ENCODE results near the gene NEMP1. TPM values are rescaled to one million over a fixed set of nuclear protein-coding genes. Genes with fewer than 3 reads are reported as not detected.

The NEMP1 gene
- total RNA-seq, 1 experiment from 2014 or later, result 16.4 TPM

- Histone ChIP-seq H3K4me2 (ENCODE audit: low read length) (no peak overlapping the region), H3K9me3 (ENCODE audit: low read length) (no peaks in the 10 kb centered on the region), H3K4me3 (ENCODE audit: low read length) (no peak overlapping the region), H3K36me3 (ENCODE audit: low read depth, low read length) (no peaks in the 10 kb centered on the region), H3K79me2 (ENCODE audit: low read length) (no peaks in the 10 kb centered on the region), H3K9me2 (replicated peaks; ENCODE audit: low read length) (no peaks in the 10 kb centered on the region), H3K27me3 (ENCODE audit: low read length) (no peaks in the 10 kb centered on the region), H3K9ac (ENCODE audit: low read length) (no peak overlapping the region), H3K4me1 (ENCODE audit: insufficient read depth, low read length) (peaks cover 19% of the 10 kb centered on the region), H4K20me1 (ENCODE audit: low read length) (no peaks in the 10 kb centered on the region), H3F3A (ENCODE audit: low read length, unreplicated experiment) (no peaks in the 10 kb centered on the region), H2AFZ (ENCODE audit: low read length) (no peak overlapping the region), H3K27ac (ENCODE audit: low read length) (no peak overlapping the region)
- ChIA-PET CTCF (no interaction called here), POLR2A (ENCODE audit: unreplicated experiment) (interaction anchor here (0.6 kb wide), 1 partner anchor 79 kb away, joined by 7 read pairs; no protein-coding TSS in a partner anchor)
- intact Hi-C loops (cut with micrococcal nuclease), result no loop called here
- ATAC-seq (no peak), DNase-seq (no peak)
- TF ChIP-seq EZH2phosphoT487 (IDR thresholded peaks at IDR 0.05; ENCODE audit: borderline replicate concordance, low read length) (no peak), EZH2 (IDR thresholded peaks at IDR 0.05; ENCODE audit: low read length, unreplicated experiment) (no peak), CTCF (conservative IDR thresholded peaks at IDR 0.05; ENCODE audit: low read depth, low read length) (no peak)
- BruUV-seq (replicated peaks), result no TSS peak
Observed at GRCh38 chr12:57097554-57097835, 18.9 kb upstream of the NEMP1 start.

GRCh38 chr12:57096748-57097553, 18.4 kb upstream of the NEMP1 start:
- H3K27ac ChIP-seq (ENCODE audit: low read length), result no peak overlapping the region

More at GRCh38 chr12:57096748-57097553, 18.4 kb upstream of the NEMP1 start:
- DNase-seq, result no peak
- no peaks in the 10 kb centered on the region for H3K79me2 ChIP-seq (ENCODE audit: low read length)
- H4K20me1 ChIP-seq (ENCODE audit: low read length), result no peaks in the 10 kb centered on the region
- H3K4me1 ChIP-seq (ENCODE audit: insufficient read depth, low read length), result peaks cover 16% of the 10 kb centered on the region
- no peak overlapping the region for H3K4me2 ChIP-seq (ENCODE audit: low read length)
- TF ChIP-seq EZH2 (IDR thresholded peaks at IDR 0.05; ENCODE audit: low read length, unreplicated experiment) (no peak), CTCF (conservative IDR thresholded peaks at IDR 0.05; ENCODE audit: low read depth, low read length) (no peak), EZH2phosphoT487 (IDR thresholded peaks at IDR 0.05; ENCODE audit: borderline replicate concordance, low read length) (no peak)
- H3K9me3 ChIP-seq (ENCODE audit: low read length), result no peaks in the 10 kb centered on the region
- no peaks in the 10 kb centered on the region for H3K36me3 ChIP-seq (ENCODE audit: low read depth, low read length)
- intact Hi-C loops (cut with micrococcal nuclease), result no loop called here
- no peaks in the 10 kb centered on the region for H3F3A ChIP-seq (ENCODE audit: low read length, unreplicated experiment)
- ATAC-seq, result no peak; the same call in 1 of the 2 replicates
- H2AFZ ChIP-seq (ENCODE audit: low read length), result no peak overlapping the region
- ChIA-PET CTCF (no interaction called here), POLR2A (ENCODE audit: unreplicated experiment) (no interaction called here)
- no peak overlapping the region for H3K4me3 ChIP-seq (ENCODE audit: low read length)
- no peaks in the 10 kb centered on the region for H3K9me2 ChIP-seq (replicated peaks; ENCODE audit: low read length)
- no TSS peak for BruUV-seq (replicated peaks)
- no peak overlapping the region for H3K9ac ChIP-seq (ENCODE audit: low read length)
- H3K27me3 ChIP-seq (ENCODE audit: low read length), result no peaks in the 10 kb centered on the region
